ENCODE results near the gene MAPK11. TPM values are rescaled to one million over a fixed set of nuclear protein-coding genes. Genes with fewer than 3 reads are reported as not detected.

Gene MAPK11
- polyA plus RNA-seq, 3 donors = 0.81 TPM; not detected in 2

- no peak for DNase-seq
- Histone ChIP-seq H2AFZ (ENCODE audit: insufficient read depth, low read depth, low read length, poor library complexity, severe bottlenecking) (no peak overlapping the region), H3K4me3 (replicated peaks in 1 of 3; ENCODE audit: low read depth in 2 of 3, low read length in 3 of 3) (no peak overlapping the region), H3K36me3 (replicated peaks in 1 of 2; ENCODE audit: control insufficient read depth in 1 of 2, insufficient read depth in 2 of 2, low read length in 2 of 2) (peaks cover 92 to 97% of the 10 kb centered on the region in 2 donors), H3K9ac (ENCODE audit: insufficient read depth, low read length, poor library complexity, severe bottlenecking) (no peak overlapping the region), H3K9me3 (replicated peaks in 1 of 2; ENCODE audit: control insufficient read depth in 1 of 2, insufficient read depth in 1 of 2, low read length in 2 of 2) (no peaks in the 10 kb centered on the region), H4K20me1 (ENCODE audit: insufficient read depth, low read length) (peaks cover 98% of the 10 kb centered on the region), H3K27ac (ENCODE audit: low read depth in 1 of 2, low read length in 2 of 2) (no peak overlapping the region), H3K79me2 (ENCODE audit: insufficient read depth, low read length) (peaks cover 19% of the 10 kb centered on the region), H3K4me1 (ENCODE audit: control insufficient read depth in 1 of 2, insufficient read depth in 2 of 2, low read length in 2 of 2) (no peaks in the 10 kb centered on the region), H3K4me2 (replicated peaks; ENCODE audit: extremely low read depth, low read length, poor library complexity, severe bottlenecking) (no peak overlapping the region), H3K27me3 (ENCODE audit: control insufficient read depth in 2 of 2, insufficient read depth in 2 of 2, low read length in 2 of 2) (no peaks in the 10 kb centered on the region)
- no peaks in the 10 kb centered on the region for H3K4me1 Mint-ChIP-seq
- H3K9me3 Mint-ChIP-seq = peaks cover 0 to 2% (median 0%) of the 10 kb centered on the region in 7 donors
- intact Hi-C loops (cut with micrococcal nuclease) = no loop called here
- 92% methylated on average over 34 of the region's 45 CpGs for WGBS (ENCODE audit: insufficient coverage)
- H3K27me3 Mint-ChIP-seq (ENCODE audit: low read depth in 3 of 3) = peaks cover 0 to 2% (median 0%) of the 10 kb centered on the region in 3 donors
- no peak overlapping the region for H3K4me3 Mint-ChIP-seq
- no peak overlapping the region for H3K27ac Mint-ChIP-seq
- no peak for TF ChIP-seq CTCF (IDR thresholded peaks at IDR 0.05)
- H3K36me3 Mint-ChIP-seq = peaks cover 49 to 82% of the 10 kb centered on the region in 2 donors
These were observed 12.4 kb upstream of the MAPK11 start for GRCh38 chr22:50282361-50283155.

- Mint-ChIP-seq H3K36me3 (peaks cover 54 to 88% of the 10 kb centered on the region in 2 donors), H3K4me3 (no peak overlapping the region), H3K4me1 (no peaks in the 10 kb centered on the region), H3K27ac (peak overlapping the region in 2 of 7 donors; percentile 61 to 62), H3K27me3 (ENCODE audit: low read depth in 3 of 3) (peaks cover 0 to 2% (median 0%) of the 10 kb centered on the region in 3 donors), H3K9me3 (peaks cover 0 to 2% (median 0%) of the 10 kb centered on the region in 7 donors)
- no peak overlapping the region for H3K9ac ChIP-seq (ENCODE audit: insufficient read depth, low read length, poor library complexity, severe bottlenecking)
- H3K27me3 ChIP-seq (ENCODE audit: control insufficient read depth in 2 of 2, insufficient read depth in 2 of 2, low read length in 2 of 2) = no peaks in the 10 kb centered on the region
- H3K27ac ChIP-seq (ENCODE audit: low read depth in 1 of 2, low read length in 2 of 2) = no peak overlapping the region
- intact Hi-C loops (cut with micrococcal nuclease) = no loop called here
- H4K20me1 ChIP-seq (ENCODE audit: insufficient read depth, low read length) = peaks cover 98% of the 10 kb centered on the region
- H3K9me3 ChIP-seq (replicated peaks in 1 of 2; ENCODE audit: control insufficient read depth in 1 of 2, insufficient read depth in 1 of 2, low read length in 2 of 2) = no peaks in the 10 kb centered on the region
- WGBS (ENCODE audit: insufficient coverage) = 97% methylated on average over 23 of the region's 25 CpGs
- no peak for TF ChIP-seq CTCF (IDR thresholded peaks at IDR 0.05)
- no peak overlapping the region for H3K4me3 ChIP-seq (replicated peaks in 1 of 3; ENCODE audit: low read depth in 2 of 3, low read length in 3 of 3)
- H3K36me3 ChIP-seq (replicated peaks in 1 of 2; ENCODE audit: control insufficient read depth in 1 of 2, insufficient read depth in 2 of 2, low read length in 2 of 2) = peaks cover 92 to 97% of the 10 kb centered on the region in 2 donors
- peaks cover 14% of the 10 kb centered on the region for H3K79me2 ChIP-seq (ENCODE audit: insufficient read depth, low read length)
- DNase-seq = no peak
- no peaks in the 10 kb centered on the region for H3K4me1 ChIP-seq (ENCODE audit: control insufficient read depth in 1 of 2, insufficient read depth in 2 of 2, low read length in 2 of 2)
- no peak overlapping the region for H2AFZ ChIP-seq (ENCODE audit: insufficient read depth, low read depth, low read length, poor library complexity, severe bottlenecking)
- no peak overlapping the region for H3K4me2 ChIP-seq (replicated peaks; ENCODE audit: extremely low read depth, low read length, poor library complexity, severe bottlenecking)
These were observed 11.8 kb upstream of the MAPK11 start for GRCh38 chr22:50281957-50282356.

All from CD14-positive monocyte (primary cell).